GM21381 (cell line): ENCODE measurements around the gene CELSR1.

ENCODE experiments used
- ATAC-seq: cut with Tn5 transposase; IDR thresholded peaks from one replicate; pipeline ENCODE4 v1.9.1; 2021; ENCODE audit warnings: mild to moderate bottlenecking, moderate library complexity; ENCODE audit not compliant: unreplicated experiment

CELSR1 gene

GRCh38 chr22:46557736-46558480 lies 20.5 kb upstream of the CELSR1 start:
- no peak for ATAC-seq

- no peak for ATAC-seq
Measured at GRCh38 chr22:46556775-46557174, 19.4 kb upstream of the CELSR1 start.

GRCh38 chr22:46553189-46553588 lies 15.8 kb upstream of the CELSR1 start:
- ATAC-seq: no peak

GRCh38 chr22:46551996-46552395 lies 14.6 kb upstream of the CELSR1 start:
- ATAC-seq: no peak

- no peak for ATAC-seq
Measured at GRCh38 chr22:46551321-46551720, 13.9 kb upstream of the CELSR1 start.

- no peak for ATAC-seq
Measured at GRCh38 chr22:46549971-46550641, 12.7 kb upstream of the CELSR1 start.

DNA sequence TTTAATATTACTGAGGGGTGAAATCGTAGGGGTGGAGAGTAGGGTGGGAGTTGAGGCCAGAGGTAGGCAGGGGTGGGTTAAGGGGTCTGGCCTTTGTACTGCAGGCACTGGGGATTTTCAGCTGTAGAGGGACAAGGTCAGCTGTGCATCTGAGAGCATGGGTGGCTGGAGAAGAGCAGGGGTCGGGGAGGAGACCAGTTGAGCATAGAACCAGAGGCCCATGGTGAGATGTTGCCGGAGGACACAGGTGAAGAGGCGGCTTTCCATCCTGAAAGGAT lies 12.1 kb upstream of the CELSR1 start:
- ATAC-seq: no peak

- no peak for ATAC-seq
Measured at GRCh38 chr22:46547883-46548244, 10.4 kb upstream of the CELSR1 start.

- ATAC-seq: no peak
Measured at GRCh38 chr22:46547179-46547882, 9.9 kb upstream of the CELSR1 start.

GRCh38 chr22:46546466-46547178 lies 9.2 kb upstream of the CELSR1 start:
- no peak for ATAC-seq

GRCh38 chr22:46545086-46545792 lies 7.8 kb upstream of the CELSR1 start:
- no peak for ATAC-seq

DNA sequence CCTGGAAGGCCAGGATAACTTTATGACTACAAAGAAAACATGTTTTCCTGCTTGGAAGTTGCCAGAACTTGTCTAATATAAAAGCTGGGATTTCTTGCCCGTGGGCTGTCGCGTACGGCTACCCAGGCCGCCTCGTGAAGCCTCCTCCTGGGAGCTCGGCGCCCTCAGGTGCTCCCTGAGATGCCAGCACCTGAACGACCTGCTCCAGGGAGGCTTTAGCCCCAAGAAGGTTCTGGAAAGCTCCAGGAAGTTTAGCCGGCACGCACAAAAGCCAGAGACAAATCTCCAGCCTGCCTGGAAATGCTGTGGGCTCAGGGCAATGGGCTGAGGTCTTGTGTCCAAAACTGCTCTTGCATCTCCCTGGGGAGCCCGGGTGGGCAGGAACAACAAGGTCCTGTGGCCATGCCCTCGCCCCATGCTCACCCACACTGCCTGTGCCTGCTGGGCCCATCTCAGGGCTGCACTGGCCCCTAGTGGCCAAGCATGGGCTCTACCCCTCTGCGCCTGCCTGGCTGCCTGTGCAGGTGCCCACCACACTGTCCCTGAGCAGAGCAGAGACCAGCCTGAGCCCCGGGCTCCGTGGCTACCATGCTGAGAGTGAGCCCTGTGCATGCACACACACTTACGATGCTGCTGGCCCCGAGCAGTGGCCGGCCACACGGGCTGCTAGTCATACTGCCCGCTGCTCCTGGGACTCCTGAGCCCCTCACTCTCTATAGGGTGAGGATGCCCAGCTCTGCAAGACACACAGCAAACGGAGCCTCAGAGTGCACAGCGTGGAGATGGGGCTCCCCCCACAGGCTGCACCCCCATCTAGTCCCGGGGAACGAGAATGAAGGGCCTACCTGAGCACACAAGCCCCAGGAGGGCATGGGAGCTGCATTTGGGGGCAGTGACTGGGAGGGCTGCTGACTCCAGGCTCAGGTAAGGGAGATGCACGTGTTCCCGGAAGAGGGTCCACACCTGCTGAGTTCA lies 4.9 kb upstream of the CELSR1 start:
- no peak for ATAC-seq

DNA sequence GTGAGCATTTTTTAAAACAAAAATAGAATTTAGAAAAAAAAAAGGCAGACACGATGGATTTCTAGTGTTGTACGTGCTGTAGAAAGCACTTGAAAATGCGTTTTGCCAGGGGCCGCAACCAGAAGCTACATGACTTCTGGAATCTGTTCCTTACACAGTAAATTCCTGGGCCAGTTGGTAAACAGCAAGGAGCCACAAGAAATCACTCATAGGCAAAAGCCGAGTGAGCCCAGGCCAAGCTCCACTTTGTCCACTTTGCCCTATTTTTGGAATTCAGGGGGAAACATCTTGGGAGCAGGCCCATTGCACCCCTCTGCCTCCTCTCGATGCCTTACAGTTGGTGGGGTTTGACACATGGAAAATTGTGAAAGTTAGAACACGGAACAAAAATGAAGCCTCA lies 4.1 kb upstream of the CELSR1 start:
- ATAC-seq: no peak

DNA sequence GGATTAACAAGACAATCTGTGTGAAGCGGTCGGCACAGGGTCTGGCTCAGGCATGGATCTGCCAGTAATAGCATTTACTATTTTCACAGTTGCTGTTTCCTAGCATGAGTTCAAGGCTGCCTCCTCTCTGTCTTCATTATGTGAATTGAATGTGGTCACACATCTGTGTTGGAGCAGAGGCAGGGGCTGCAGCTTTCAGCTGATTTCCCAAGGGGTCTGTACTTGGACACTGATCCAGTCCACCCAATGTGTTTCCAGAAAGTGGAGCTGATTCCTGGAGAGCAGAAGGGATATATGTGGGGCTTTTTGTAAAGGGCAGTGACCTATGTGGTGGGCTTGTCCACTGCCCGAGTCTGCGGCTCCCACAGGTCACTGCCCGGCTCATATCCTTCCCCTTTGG lies 3.5 kb upstream of the CELSR1 start:
- no peak for ATAC-seq

GRCh38 chr22:46539169-46539568 lies 1.7 kb upstream of the CELSR1 start:
- no peak for ATAC-seq

- no peak for ATAC-seq
Measured at GRCh38 chr22:46538814-46539160, 1.4 kb upstream of the CELSR1 start.

DNA sequence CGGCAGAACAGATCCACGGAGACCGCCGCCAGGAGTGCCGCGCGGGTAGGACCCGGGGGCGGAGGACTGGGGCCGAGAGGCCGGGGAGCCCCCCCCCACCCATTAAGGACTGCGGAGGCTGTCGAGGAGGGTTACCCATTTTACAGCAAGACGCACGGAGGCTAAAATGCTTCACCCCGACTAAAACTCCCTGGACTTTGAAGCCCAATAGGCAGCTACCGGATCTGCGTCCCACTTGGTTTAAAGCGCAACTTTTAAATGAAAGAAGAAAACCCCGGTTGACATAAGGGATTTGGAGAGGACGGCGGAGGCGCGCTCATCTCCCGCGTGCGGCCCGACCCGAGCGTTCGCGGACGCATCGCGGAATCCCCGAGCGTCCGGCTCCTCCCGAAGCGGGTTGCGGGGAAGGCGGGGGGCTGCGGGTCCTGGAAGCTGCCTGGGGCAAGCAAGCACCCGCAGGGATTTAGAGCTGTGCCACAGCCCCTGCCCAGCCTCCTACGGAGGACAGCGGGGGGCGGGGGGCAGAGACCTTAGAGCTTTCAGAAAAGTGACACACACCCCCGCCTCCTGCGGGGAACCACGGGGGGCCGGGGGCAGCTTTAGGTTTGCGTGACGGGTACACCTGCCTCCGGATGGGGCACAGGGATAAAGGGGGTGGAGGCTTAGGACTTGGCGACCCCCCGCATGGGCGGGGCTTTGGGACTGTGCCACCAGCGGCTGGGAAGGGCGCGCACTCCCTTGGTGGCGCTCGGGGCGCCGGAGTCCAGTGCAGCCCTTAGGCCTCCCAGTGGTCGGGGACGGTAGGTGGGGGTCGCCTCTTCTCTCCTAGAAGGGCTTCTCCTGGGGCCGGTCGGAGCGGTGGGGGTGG lies 760 bp upstream of the CELSR1 start:
- no peak for ATAC-seq

- no peak for ATAC-seq
Measured at GRCh38 chr22:46536537-46537224, 739 bp downstream of the CELSR1 start.
